Neural crest cell (in vitro differentiated cells): ENCODE results near the gene GALK1. TPM values are rescaled to one million over a fixed set of nuclear protein-coding genes. Genes with fewer than 3 reads are reported as not detected.

Source experiments
- DNase-seq: peaks from one replicate; pipeline ENCODE4 v3.0.0; 2021; ENCODE audit warnings: low read depth, mixed read lengths, low spot score
- H3K27ac Mint-ChIP-seq: one replicate; pipeline ENCODE4 v1.8.0; 2021; ENCODE audit warnings: mild to moderate bottlenecking, mixed read lengths; ENCODE audit not compliant: unreplicated experiment
- H3K27me3 Mint-ChIP-seq: 2 replicates; pipeline ENCODE4 v1.8.0; 2021; ENCODE audit warnings: low read depth, mild to moderate bottlenecking, mixed read lengths
- H3K36me3 Mint-ChIP-seq: 2 replicates; pipeline ENCODE4 v1.8.0; 2021; ENCODE audit warnings: low read depth, mild to moderate bottlenecking, mixed read lengths
- H3K4me1 Mint-ChIP-seq: 2 replicates; pipeline ENCODE4 v1.8.0; 2021; ENCODE audit warnings: mixed read lengths
- H3K4me3 Mint-ChIP-seq: one replicate; pipeline ENCODE4 v1.8.0; 2021; ENCODE audit warnings: mild to moderate bottlenecking, mixed read lengths
- H3K9me3 Mint-ChIP-seq: 2 replicates; pipeline ENCODE4 v1.8.0; 2021; ENCODE audit warnings: mixed read lengths
- total RNA-seq: library from RNA; stranded (reverse); gene quantifications from 2 replicates; pipeline ENCODE4 v1.2.1, GENCODE V29; 2021
- TF ChIP-seq, protein P1 (sequence below): fragments of 200-600 bp; sonication (generic); conservative IDR thresholded peaks from 2 replicates; pipeline ENCODE4 v1.5.0; 2021; ENCODE audit warnings: antibody characterized with exemption, mild to moderate bottlenecking

Gene GALK1
- total RNA-seq, 1 donor from 2014 or later, result 13.1 TPM

GRCh38 chr17:75724016-75725003, 40.7 kb downstream of the GALK1 start:
- Mint-ChIP-seq H3K27ac (no peak overlapping the region), H3K4me1 (no peaks in the 10 kb centered on the region), H3K9me3 (no peaks in the 10 kb centered on the region), H3K27me3 (peaks cover 33% of the 10 kb centered on the region), H3K36me3 (no peaks in the 10 kb centered on the region), H3K4me3 (no peak overlapping the region)
- no peak for DNase-seq
- TF ChIP-seq, protein P1, sequence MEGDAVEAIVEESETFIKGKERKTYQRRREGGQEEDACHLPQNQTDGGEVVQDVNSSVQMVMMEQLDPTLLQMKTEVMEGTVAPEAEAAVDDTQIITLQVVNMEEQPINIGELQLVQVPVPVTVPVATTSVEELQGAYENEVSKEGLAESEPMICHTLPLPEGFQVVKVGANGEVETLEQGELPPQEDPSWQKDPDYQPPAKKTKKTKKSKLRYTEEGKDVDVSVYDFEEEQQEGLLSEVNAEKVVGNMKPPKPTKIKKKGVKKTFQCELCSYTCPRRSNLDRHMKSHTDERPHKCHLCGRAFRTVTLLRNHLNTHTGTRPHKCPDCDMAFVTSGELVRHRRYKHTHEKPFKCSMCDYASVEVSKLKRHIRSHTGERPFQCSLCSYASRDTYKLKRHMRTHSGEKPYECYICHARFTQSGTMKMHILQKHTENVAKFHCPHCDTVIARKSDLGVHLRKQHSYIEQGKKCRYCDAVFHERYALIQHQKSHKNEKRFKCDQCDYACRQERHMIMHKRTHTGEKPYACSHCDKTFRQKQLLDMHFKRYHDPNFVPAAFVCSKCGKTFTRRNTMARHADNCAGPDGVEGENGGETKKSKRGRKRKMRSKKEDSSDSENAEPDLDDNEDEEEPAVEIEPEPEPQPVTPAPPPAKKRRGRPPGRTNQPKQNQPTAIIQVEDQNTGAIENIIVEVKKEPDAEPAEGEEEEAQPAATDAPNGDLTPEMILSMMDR, result no peak

- no peak overlapping the region for H3K27ac Mint-ChIP-seq
- peaks cover 42% of the 10 kb centered on the region for H3K27me3 Mint-ChIP-seq
- no peaks in the 10 kb centered on the region for H3K9me3 Mint-ChIP-seq
- no peak for DNase-seq
- H3K4me1 Mint-ChIP-seq, result no peaks in the 10 kb centered on the region
- TF ChIP-seq, protein P1, result no peak
- H3K36me3 Mint-ChIP-seq, result no peaks in the 10 kb centered on the region
- H3K4me3 Mint-ChIP-seq, result no peak overlapping the region
These were observed 41.6 kb downstream of the GALK1 start for GRCh38 chr17:75723171-75723930.

- TF ChIP-seq, protein P1, result no peak
- Mint-ChIP-seq H3K27ac (no peak overlapping the region), H3K4me1 (no peaks in the 10 kb centered on the region), H3K36me3 (no peaks in the 10 kb centered on the region), H3K27me3 (peaks cover 49% of the 10 kb centered on the region), H3K9me3 (no peaks in the 10 kb centered on the region), H3K4me3 (no peak overlapping the region)
- DNase-seq, result no peak
These were observed 42.4 kb downstream of the GALK1 start for GRCh38 chr17:75722542-75723095.

DNA sequence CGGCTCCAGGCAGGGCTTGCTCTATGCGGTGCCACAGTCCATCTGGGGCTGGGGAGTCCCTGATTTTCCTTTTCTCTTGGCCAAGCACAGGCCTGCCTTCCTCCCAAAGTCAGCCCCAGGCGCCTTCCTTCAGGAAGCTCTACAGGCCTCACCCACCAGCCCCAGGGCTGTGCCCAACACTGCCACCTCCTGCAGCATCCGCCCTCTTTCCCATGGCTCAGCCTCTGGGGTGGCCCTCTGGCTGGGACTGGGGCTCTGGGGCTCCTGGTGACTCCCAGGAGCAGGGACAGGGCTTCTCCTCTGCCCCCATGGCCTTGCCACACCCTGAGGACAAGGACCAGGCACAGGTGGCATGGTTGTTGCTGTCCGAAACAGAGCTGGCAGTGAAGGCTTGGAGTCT, 42.9 kb downstream of the GALK1 start:
- TF ChIP-seq, protein P1, result no peak
- Mint-ChIP-seq H3K27ac (no peak overlapping the region), H3K9me3 (no peaks in the 10 kb centered on the region), H3K4me1 (no peaks in the 10 kb centered on the region), H3K27me3 (peaks cover 55% of the 10 kb centered on the region), H3K4me3 (no peak overlapping the region), H3K36me3 (no peaks in the 10 kb centered on the region)
- no peak for DNase-seq

DNA sequence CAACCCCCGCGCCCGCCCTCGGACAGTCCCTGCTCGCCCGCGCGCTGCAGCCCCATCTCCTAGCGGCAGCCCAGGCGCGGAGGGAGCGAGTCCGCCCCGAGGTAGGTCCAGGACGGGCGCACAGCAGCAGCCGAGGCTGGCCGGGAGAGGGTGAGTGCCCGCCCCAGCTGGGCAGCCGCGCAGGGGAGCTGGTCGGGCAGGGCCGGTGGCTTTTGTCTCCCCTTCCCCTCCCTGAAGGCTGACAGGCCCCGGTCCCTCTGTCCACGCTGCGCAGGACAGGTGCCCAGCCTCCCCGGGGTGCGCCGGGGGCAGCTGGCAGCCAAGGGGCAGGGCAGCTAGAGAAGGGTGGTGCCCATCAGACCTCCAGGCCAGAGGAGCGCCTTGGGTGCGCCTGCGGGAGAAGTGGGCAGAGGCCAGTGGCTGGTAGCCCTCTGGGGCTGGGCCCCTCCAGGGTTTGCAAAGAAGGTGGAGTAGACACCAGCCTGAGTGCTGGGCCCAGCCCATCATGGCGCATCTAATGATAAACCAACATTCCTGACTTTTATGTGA, 43.5 kb downstream of the GALK1 start:
- TF ChIP-seq, protein P1, result no peak
- no peak overlapping the region for H3K27ac Mint-ChIP-seq
- peaks cover 60% of the 10 kb centered on the region for H3K27me3 Mint-ChIP-seq
- no peak for DNase-seq
- H3K4me1 Mint-ChIP-seq, result no peaks in the 10 kb centered on the region
- no peaks in the 10 kb centered on the region for H3K36me3 Mint-ChIP-seq
- H3K4me3 Mint-ChIP-seq, result no peak overlapping the region
- H3K9me3 Mint-ChIP-seq, result no peaks in the 10 kb centered on the region
